ENCODE measurements around the gene LSM7. TPM values are rescaled to one million over a fixed set of nuclear protein-coding genes. Genes with fewer than 3 reads are reported as not detected.
"Not testable (repeated sequence)": the region's sequence is repeated elsewhere in the genome, so short reads cannot be mapped to it uniquely, and the experiment has no call there.

The LSM7 gene
- total RNA-seq, 1 donor from 2014 or later: 128 TPM

DNA sequence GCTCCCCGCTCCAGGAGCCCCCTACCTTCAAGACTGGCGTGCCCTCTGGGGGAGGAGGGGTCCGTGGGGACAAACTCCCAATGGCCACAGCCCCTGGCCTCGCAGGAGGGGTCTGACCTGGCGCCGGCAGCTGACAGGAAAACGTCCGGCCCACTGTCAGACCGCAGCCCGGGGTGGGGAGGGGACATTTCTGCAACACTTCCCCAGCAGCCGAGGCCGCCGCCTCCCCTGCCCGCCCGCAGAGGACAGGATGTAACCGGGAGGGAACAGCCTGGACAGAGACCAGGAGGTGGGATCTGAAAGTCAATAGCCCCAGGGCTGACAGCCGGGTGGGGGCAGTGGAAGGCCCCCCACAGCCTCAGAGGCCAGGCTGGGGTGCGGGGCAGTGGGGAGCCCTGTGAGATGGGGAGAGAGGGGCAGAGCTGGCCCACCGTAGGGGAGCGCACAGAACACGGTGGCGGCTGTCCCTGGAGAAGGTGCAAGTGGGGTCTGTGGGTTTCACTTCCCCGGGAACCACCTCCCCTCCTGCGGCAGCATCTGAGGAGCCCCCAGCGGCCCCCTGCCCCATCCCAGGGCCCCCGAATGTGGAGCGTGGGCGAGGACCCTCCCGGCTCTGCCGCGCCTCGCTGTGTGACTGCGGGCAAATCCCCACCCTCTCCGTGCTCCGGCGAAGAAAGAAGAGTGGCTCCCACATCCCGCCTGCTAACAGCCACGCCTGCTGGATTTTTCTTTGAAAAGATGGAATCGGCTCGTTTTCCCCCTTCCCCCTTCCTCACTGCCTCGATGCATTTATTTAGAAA, 46.1 kb downstream of the LSM7 start, which contains the start of gene PEAK3:
Gene PEAK3, minus strand, starts transcription at position 114 of the 800 bp plus-strand sequence. CDS start 1,244 bp downstream, outside the sequence.
- no peak for DNase-seq (ENCODE audit: extremely low read depth, low read depth, low spot score)

DNA sequence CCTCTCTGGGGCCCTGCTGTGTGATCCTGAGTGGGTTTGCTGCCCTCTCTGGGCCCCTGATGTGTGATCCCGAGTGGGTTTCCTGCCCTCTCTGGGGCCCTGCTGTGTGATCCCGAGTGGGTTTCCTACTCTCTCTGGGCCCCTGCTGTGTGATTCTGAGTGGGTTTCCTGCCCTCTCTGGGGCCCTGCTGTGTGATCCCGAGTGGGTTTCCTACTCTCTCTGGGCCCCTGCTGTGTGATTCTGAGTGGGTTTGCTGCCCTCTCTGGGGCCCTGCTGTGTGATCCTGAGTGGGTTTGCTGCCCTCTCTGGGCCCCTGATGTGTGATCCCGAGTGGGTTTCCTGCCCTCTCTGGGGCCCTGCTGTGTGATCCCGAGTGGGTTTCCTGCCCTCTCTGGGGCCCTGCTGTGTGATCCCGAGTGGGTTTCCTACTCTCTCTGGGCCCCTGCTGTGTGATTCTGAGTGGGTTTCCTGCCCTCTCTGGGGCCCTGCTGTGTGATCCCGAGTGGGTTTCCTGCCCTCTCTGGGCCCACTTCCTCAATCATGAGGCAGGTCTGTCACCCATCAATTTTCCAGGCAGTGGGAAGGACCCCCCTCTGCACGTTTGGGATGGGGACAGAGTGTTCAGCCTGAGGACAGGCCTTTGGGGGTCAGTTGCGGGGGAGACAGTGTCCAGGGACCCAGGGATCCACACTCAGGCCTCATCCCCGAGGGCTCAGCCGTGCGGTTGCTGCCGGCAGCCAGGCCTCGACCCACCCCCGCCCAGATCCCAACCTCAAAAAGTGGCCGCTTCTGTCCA, 46.9 kb downstream of the LSM7 start:
- not testable (repeated sequence) for DNase-seq (ENCODE audit: extremely low read depth, low read depth, low spot score)

DNA sequence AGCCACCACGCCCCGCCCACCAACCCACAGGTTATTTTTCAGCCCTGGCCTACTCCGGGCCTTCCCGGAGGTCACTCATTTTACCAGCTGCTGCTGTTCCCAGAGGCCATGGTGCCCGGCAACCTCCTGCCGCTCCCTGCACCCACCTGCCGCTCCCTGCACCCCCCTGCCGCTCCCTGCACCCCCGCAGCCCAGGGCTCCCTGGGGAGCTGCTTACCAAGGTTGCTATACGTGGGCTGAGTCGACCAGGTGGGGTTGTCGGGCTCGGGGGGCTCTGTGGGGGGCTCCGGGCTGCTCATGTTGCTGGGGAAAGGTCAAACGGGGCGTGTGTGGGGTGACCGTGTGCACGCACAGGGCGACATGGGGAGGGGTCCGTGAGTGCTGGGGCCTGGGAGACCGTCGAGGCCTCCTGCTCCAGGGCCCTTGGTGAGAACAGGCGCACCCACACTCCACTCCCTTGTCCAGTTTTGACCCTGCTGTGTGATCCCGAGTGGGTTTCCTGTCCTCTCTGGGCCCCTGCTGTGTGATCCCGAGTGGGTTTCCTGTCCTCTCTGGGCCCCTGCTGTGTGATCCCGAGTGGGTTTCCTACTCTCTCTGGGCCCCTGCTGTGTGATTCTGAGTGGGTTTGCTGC, 47.6 kb downstream of the LSM7 start:
- DNase-seq (ENCODE audit: extremely low read depth, low read depth, low spot score): no peak

DNA sequence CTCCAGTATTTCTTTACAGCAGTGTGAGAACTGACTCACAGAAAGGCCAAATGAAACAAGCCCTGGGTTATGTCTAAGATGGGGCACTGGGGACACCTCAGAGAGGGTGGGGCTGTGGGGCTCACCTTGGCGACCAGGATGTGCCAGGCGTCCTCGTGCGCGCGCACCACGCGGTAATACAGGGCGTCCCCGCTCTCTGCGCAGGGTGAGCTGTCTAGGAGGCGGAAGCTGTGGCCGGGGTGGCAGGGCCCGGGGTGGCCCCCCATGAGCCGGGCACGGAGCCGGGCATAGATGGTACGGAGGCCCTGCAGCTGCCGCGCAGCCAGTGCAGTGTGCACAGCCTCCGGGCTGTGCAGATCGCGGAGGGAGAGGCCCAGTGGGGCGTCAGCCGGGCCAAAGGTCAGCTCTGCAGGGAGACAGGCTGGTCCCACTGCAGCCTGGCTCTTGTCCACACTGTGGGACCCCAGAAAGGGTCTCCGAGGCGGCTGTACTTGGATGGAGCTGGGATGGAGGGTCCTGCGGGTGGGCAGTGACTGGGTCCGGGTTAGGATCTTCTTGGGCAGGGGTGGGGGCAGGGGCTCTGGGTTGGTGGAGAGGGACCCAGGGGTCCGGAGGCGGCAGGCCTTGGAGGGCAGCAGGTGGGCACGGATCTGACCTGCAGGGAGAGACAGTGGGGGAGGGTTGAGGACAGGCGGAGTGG, 49.8 kb downstream of the LSM7 start:
- no peak for DNase-seq (ENCODE audit: extremely low read depth, low read depth, low spot score)

DNA sequence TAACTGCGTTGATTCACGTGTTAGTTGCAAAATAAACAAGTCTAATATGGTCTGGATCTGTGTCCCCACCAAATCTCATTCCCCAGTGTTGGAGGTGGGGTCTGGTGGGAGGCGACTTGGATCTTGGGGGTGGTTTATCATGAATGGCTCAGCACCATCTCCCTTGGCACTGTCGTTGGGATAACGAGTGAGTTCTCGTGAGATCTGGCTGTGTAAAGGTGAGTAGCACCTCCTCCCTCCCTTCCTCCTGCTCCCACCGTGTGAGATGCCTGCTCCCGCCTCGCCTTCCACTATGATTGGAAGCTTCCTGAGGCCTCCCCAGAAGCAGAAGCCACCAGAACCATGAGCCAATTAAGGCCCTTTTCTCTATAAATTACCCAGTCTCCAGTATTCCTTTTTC, 51.2 kb downstream of the LSM7 start:
- DNase-seq (ENCODE audit: extremely low read depth, low read depth, low spot score): no peak

DNA sequence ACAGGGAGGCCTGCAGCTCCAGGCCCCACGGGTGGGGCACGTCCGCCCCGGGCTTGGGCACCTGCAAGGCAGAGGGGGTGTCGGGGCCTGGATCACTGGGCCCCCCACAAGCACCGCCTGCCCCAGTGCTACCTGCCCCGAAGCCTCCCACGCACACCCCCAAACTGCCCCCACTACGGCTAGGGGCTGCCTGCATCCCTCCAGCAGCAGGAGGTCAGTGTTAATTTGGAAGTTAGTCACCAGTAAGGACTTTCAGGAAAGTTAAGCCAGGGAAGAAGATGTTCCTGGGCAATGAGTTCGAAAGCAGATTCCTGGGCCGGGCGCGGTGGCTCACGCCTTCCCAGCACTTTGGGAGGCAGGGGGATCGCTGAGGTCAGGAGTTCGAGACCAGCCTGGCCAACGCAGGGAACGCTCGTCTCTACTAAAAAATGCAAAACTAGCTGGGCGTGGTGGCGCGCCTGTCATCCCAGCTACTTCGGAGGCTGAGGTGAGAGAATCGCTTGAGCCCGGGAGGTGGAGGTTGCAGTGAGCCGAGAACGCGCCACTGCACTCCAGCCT, 51.9 kb downstream of the LSM7 start:
- no peak for DNase-seq (ENCODE audit: extremely low read depth, low read depth, low spot score)

DNA sequence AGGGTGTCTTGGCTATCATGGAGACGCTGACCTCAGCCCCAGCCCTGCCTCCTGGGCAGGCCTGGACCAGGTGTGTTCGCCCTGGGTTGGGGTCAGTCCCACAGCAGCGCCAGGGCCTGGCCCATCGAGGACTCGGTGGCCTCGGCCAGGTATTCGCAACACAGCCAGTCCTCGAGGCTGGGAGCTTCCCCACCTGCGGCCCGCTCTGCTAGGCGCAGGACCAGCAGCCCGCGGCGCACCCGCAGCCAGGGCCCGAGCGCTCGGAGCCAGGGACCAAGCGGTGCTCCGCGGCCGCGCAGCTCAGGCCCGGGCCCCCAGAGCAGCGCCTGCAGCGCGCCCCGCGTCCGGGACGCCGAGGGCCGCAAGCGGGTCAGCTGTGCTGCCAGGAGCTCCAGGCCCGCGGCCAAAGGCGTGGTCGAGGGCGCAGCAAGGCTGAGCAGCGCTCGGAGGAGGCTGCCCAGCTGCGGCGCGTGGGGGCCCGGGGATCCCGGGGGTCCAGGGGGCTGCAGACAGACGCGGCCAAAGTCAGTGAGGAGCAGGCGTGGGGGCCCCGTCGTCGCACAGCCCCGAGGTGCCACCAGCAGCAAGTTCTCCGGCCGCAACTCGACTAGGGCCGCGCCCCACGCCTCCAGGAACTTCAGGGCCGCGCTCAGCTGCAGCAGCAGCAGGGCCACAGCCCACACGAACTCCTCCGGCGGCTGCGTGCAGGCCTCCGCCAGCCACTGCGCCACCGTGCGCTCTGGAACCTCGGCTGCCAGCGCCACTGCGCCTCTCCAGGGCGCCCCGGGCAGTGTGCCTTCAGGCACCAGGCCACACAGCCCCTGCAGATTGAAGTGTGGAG, 52.6 kb downstream of the LSM7 start:
- no peak for DNase-seq (ENCODE audit: extremely low read depth, low read depth, low spot score)

DNA sequence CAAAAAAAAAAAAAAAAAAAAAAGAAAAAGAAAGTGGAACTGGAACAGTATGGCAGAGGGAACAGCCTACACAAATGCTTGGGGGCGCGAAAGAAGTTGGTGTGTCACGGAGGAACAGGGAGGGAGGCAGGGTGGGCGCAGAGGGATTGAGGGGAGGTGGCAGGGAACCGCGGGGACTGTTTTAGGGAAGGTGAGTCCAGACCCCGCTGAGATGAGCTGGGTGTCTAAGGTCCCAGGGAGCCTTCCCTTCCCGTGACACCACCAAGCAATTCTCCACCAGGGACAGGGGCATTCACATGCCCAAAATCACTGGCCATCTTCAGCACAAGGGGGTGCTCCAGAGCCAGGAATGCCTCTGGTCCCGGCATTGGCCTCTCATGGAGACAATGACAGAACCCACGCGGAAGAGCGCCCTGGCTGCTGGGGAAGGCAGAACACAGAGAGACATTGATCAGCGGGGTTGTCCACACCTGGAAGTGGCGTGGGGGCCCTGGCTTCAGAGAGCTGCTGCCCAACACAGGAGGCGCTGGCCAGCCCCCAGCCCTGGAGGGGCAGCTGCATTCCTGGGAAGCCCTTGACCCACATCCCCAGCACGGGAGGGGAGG, 53.4 kb downstream of the LSM7 start:
- no peak for DNase-seq (ENCODE audit: extremely low read depth, low read depth, low spot score)

DNA sequence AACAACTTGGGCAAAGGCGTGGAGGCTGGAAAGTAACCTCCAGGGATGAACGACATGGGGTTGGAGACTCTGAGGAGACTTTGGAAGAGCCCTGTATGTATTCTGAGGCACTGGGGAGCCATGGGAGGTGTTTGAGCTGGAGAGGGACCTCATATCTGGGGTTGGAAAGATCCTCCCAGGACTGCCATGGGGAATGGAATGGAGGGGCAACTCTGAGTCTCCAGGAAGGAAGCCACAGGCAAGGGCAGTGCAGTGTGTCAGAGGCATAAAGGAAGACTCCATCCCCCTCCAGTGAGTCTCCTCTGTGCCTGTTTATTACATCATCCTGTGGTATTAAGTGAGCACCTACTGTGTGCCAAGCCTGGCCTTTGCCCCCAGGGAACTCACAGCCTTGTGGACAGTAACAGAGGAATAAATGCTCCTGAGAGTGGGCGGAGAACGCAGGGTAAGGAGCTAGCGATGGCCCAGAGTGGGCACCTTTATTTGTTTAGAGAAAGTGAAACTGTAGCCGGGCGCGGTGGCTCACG, 54.1 kb downstream of the LSM7 start:
- no peak for DNase-seq (ENCODE audit: extremely low read depth, low read depth, low spot score)

DNA sequence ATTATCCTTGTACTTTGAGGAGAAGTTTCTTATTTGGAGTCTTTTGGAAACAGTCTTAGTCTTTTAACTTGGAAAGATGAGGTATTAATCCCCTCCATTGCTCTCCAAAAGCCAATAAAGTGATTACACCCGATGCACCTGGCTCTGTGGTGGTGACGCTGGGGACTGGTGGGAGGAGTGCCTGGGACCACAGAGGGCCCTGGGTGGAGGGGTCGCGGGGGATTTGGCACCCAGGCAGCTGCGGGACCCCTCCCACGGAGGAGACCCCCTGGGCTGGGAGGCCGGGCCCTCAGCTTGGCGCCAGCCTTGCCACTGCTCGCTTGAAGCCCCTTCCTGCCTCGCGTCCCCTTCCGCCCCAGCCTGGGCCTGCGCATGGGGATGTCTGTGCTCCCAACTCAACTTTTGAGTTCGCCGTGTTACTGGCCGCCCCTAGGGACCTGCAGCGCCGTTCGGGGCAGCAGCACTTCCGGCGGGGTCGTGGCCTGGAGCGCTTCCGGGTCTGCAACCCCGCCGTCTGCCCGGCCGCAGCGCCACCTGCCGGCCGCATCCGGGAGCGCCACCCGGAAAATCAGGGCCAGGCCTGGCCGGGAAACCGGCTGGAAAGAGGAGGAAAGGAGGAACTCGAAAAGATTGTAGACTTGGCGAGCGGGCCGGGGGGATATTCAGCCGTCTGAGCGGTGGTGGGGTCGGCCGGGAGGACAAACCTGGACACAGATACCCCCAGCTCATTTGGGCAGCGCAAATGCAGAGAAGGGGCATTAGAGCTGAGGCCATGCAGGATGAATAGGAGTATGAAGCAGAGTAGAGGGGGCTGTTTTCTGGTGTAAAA, 54.8 kb downstream of the LSM7 start:
- DNase-seq (ENCODE audit: extremely low read depth, low read depth, low spot score): no peak

Other genes with a start within 250 kb of the LSM7 start
- 60.3 and 72.4 TPM in 2 replicates for gene MOB3A, start 232.3 kb downstream of the LSM7 start, total RNA-seq
- 0.99 and 6.6 TPM in 2 replicates for gene IZUMO4, start 231.7 kb downstream of the LSM7 start, total RNA-seq
- 128 and 195 TPM in 2 replicates for gene AP3D1, start 177.0 kb downstream of the LSM7 start, total RNA-seq
- gene DOT1L, start 164.7 kb downstream of the LSM7 start, total RNA-seq: 10.9 and 25.5 TPM in 2 replicates
- 68.1 and 69.8 TPM in 2 replicates for gene PLEKHJ1, start 92.3 kb downstream of the LSM7 start, total RNA-seq
- 45.9 and 90.2 TPM in 2 replicates for gene SF3A2, start 91.8 kb downstream of the LSM7 start, total RNA-seq
- 1.4 and 2.1 TPM in 2 replicates for gene AMH, start 79.3 kb downstream of the LSM7 start, total RNA-seq
- gene JSRP1, start 72.2 kb downstream of the LSM7 start, total RNA-seq: 0.23 and 0.48 TPM in 2 replicates
- 0.05 TPM in 1 of 2 replicates, not detected in the other for gene PEAK3, start 46.4 kb downstream of the LSM7 start, total RNA-seq
- gene LINGO3, start 20.4 kb downstream of the LSM7 start, total RNA-seq: not detected in 2 replicates
- gene SPPL2B, start 98 bp upstream of the LSM7 start, total RNA-seq: 32.5 and 58.5 TPM in 2 replicates
- not detected in 2 replicates for gene TMPRSS9, start 31.7 kb upstream of the LSM7 start, total RNA-seq
- gene TIMM13, start 99.0 kb upstream of the LSM7 start, total RNA-seq: 47.1 and 52.1 TPM in 2 replicates
- gene LMNB2, start 128.4 kb upstream of the LSM7 start, total RNA-seq: 69.7 and 83.3 TPM in 2 replicates
- 48.5 and 90.1 TPM in 2 replicates for gene GADD45B, start 147.5 kb upstream of the LSM7 start, total RNA-seq

Data from glomerular endothelial cell (primary cell).